ENCODE results near the gene GDF11. TPM values are rescaled to one million over a fixed set of nuclear protein-coding genes. Genes with fewer than 3 reads are reported as not detected.

Gene GDF11
- total RNA-seq (2014; rRNA removed) = 10.0 and 17.3 TPM in 2 replicates
- 21.0 TPM for polyA plus RNA-seq (2012)

DNA sequence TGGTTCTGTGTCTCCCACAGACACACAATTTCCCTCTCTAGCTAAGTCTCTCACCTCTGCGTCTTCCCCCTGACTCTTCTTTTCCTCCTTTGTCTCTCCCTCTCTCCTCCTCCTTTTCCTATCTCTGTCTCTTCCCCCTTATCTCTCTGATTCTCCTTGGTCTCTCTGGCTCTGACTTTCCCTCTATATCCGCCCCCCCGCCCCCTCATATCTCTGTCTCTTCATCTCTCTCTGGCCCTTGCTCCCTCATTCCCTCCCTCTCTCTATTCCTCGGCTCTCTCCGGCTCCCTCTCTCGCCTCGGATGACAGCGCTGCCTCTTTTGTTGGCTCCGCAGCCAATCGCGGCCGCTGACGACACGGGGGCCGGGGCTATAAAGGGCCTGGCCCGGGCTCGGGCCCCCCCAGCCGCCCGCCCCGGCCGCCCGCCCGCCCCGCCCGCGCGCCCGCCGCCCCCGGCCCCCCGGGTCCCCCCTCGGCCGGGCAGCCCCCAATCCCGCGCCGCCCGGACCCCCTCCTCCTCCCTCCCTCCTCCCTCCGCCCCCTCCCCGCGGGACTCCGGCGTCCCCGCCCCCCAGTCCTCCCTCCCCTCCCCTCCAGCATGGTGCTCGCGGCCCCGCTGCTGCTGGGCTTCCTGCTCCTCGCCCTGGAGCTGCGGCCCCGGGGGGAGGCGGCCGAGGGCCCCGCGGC is at the start of gene GDF11:
GDF11 (plus strand) TSS at position 404 of the 687 bp plus-strand sequence; CDS start at position 599, 195 bp downstream.
- peak; percentile 75 for DNase-seq (ENCODE audit: low read depth)

DNA sequence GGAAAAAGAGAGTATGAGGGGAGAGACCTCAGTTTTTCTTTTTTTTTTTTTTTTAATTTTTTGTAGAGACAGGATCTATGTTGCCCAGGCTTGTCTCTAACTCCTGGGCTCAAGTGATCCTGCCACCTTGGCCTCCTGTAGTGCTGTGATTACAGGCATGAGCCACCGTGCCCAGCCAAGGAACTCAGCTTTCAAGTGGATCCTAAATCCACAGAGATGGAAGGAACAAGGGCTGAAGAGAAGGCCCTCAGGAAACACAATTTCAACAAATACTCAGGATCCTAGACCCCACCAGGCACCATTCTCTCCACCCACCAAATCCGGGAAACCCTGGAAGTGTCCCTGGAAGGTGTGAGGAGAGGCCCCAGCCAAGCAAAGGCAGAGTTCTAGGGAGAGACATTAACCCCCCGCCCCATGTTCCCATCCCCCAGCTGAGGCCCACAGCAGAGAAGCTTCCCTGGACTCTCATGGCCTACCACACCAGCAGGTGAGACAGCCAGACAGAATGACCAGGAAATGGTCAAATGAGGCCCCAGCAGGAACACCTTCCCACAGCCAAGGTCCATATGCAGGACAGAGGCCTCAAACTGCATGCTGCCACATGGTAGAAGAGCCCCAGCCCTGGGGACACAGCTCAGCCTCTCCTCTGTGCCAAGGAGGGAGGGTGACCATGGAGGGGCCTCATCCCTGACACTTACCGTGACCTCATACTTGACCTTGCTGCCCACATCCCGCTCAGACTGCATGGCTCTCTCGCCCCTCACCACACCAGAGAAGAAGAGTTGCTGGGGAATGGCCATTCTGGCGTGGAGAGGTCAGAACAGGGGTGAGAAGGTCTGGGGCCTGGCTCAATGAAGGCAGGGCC is 49.4 kb upstream of the GDF11 start:
- no peak for DNase-seq (ENCODE audit: low read depth)

DNA sequence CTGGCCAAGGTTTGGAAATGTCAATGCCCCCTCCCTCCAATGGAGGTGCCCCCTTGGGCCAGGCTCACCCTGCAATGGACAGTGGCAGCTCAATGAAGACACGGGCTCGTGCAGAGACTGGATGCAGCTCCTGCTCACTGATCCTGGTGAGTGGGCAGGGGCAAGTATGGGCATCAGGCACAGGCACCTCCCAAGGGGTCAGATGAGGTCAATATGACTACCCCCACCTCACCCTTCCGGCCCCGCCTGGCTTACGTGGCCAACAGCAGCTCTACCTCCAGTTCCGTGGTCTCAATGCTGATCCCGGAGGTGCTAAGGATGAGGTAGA is 48.8 kb upstream of the GDF11 start:
- no peak for DNase-seq (ENCODE audit: low read depth)

DNA sequence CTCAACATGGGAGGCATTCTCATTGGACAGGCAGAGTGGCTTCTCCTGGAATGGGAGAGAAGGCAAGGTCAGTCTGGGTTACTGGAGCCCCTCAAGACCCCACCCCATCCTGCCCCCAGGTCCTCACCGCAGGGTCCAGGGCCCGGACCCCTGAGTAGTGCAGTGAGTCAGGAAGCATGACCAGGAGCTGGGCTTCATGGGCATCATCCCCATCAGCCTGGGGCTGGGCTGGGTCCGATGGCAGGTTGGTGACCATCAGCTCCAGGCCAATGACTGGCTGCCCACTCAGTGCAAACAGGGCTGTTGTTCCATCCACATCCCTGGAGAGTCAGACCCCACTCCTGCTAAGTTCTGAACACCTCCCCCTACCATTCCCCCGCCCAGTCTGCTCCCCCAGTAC is 48.3 kb upstream of the GDF11 start:
- DNase-seq (ENCODE audit: low read depth) = no peak

DNA sequence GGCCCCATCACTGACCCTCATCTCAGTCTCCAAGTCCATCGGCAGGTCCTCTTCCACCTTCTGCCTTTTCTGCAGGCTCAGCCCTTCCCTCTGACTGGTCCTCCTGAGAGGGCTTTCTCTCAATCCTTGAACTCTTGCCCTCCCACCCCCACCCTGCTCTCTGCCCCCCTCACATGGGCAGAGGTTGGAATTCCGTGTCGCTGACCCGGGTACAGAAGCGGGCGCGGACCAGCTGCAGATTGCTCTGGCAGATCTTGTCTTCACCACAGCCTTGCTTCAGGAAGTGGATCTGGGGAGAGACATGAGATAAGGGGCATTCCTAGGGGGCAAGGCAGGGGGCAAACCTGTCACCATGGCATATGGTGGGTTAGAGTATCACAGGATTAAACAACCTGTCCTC is 47.6 kb upstream of the GDF11 start:
- DNase-seq (ENCODE audit: low read depth) = no peak

DNA sequence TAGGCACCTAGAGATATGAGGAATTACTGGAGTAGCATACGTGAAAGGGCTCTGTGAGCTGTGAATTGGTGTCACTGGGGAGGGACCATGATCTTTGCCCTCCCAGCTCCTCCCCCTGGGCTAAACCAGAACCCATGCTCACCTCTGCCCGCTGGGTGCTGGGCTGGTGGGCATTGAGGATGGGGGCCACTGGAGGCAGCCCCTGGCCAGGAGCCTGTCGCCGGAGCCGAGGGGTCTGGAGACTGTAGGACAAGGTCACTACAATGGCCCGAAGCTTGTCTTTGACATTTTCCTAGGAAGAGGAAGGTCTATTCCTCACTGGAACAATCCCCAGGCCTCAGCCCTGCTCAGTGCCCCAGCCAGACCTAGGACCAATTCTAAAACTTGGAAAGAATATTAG is 46.8 kb upstream of the GDF11 start:
- no peak for DNase-seq (ENCODE audit: low read depth)

DNA sequence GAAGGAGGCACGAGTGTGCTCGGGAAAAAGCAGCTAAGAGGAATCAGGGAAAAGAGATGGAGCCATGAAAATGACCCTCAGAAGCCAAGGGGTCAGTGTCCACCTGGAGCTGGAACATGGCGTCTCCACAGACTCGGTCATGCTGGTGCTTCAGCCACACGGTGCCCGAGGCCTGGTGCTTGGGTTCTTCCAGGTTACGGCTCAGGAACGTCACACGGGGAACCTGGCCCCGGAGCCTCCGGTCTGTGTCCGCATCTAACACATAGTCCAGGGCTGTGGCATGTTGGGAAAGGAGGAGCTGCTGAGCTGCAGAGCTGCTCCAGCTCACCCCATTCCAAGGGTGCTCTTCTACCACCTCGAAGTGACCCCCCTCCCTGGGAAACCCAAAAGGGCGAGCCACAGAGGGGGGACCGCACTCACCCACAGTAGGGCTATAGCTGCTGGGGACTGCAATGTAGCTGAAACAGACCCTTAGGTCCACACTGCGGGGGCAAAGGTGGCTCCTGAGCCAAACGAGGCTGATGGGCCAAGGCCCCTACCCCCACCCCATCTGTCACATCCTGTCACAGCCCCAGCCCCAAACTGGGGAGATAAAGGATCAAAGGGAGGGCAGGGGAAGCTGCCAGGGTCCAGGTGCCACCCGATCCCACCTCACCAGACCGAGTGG is 46.0 kb upstream of the GDF11 start:
- DNase-seq (ENCODE audit: low read depth) = no peak

DNA sequence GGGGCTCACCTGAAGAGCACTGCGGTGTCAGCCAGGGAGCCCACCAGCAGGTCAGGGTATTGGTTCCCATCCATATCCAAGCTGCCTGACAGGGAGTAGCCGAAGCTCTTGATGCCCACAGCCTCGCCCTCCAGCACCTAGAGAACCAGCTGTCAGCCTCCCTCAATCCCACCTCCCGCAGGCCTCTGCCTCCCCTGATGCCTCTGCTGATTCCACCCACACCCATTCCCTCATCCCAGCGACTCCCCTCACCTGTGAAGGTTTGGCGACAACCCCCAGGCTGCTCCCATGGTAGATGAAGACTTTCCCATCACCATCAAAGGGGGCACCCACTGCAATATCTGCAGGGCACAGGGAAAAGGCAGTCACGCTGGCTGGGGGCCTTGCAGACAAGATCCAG is 45.2 kb upstream of the GDF11 start:
- no peak for DNase-seq (ENCODE audit: low read depth)

DNA sequence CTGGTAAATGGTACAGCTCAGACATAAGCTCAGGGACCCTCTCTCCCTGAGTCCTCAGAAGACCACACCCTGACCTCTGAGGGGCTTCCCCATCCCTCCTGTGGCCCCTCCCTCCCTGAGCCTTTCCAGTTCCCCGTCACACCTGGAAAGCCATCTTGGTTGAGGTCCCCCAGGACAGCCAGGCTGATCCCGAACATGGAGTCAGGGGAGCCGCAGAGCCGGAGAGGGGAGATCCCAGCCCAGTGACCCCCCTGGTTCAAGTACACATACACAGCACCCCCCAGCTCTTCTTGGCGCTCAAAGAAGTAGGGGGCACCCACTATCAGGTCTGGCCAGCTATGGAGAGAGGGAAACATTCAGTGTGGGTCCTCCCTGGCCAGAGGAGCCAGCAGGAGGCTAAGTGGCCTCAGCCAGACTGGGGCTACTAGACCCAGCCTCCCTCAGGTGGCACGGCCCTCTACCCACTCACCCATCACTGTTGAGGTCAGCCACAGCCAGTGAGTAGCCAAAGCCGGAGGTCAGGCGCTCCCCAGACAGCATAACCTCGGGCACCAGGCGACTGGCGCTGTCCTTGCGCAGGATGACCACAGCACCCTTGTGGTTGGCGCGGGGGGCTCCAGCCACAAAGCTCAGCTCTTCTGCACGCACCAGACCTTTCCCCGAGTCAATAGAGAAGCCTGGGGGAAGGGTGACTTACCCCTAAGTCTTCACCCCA is 44.5 kb upstream of the GDF11 start:
- no peak for DNase-seq (ENCODE audit: low read depth)

DNA sequence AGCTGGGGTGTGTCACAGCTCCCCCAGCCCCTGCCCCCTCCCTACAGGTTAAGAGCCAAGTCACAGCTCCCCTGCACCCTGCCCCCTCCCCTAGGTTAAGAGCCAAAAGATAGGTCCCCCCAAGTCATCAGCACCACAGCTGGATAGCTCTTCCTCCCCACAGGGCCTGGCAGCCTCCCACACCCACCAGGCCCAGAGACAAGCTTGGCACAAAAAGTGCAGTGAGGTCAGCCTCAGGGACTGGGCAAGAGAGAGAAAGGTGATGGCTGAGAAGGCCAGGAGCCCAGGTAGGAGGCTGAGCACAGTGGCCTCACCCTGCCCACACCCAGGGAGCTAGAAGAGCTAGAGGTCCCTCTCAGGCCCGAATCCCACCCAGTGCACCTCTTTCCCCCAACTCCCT is 44.0 kb upstream of the GDF11 start:
- DNase-seq (ENCODE audit: low read depth) = no peak

DNA sequence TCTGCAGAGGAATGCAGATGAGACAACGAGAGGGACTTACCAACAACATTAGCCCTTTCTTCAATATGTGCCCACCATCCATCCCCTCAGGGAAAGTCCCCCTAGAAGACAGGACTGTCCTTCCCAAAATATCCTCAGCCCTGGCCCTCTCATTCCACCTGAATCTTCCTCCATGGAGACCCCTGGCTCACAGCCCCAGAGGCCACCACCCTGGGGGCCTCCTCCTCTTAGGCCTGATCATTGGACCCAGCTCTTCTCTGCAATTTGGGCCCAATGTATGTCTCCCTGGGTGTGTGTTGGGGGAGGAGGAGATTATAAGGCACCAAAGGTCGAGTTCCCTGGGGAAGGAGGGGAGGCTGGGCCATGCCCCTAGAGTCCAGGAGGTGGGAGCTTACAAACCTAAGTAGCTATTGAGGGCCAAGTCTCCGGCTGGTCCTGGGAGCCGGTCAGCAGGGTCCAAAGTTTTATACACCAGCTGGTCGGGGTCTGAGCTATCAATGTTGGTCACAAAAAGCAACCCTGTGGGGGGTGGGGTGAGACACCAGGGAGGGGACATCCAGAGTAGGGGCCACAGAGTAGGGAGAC is 43.4 kb upstream of the GDF11 start:
- no peak for DNase-seq (ENCODE audit: low read depth)

DNA sequence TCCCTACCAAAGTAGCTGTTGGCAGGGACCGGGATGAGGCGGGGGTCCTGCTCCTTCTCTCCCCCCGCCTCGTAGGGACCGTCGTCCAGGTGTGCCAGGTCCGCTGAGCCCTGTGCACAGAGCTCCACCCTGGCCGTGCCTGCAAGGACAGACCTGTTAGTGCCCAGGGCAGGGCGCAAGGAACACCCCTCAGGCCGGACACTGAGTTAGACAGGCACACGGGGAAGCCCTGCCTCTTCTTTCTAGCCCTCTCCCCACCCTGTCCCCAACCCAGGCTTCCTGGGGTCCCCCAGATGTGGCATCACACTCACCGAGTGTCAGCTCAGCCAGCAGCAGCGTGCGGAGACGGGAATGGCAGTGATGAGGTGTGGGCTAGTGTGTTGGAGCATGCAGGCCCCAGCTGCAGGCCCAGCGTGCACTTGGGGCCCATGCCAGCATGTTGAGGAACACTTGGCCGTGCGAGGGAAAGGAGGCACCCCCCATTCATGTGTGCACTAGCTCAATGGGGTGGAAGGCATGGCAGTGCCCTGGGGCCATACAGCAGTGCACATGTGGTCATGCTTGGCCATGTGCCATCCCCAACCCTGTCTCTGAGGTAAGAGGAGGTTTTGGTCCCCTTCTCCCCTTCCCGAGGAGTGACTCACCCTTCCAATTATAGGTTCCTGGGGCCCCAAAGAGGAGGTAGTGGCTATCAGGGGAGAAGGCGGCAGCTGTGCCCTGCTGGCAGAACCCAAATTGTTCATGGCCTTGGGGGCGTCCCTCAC is 42.5 kb upstream of the GDF11 start:
- DNase-seq (ENCODE audit: low read depth) = peak; percentile 84

DNA sequence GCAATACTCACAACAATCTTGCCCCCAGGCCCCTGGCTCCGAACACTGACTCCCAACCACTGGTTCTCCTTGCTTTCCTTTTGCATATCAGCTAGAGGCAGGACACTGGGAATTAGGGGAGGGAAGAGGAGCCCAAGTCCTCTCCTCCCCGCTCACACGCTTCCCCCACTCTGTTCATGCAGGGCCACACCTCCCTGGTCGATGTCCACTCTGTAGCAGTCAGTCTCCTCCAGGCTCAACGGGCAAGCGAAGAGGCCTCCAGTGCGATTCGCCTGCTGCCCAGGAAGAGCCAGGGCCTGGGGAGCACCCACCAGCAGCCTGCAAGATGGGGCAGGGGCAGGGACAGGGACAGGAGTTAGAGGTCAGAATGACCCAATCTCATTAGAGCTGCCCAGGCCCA is 40.1 kb upstream of the GDF11 start:
- DNase-seq (ENCODE audit: low read depth) = no peak

DNA sequence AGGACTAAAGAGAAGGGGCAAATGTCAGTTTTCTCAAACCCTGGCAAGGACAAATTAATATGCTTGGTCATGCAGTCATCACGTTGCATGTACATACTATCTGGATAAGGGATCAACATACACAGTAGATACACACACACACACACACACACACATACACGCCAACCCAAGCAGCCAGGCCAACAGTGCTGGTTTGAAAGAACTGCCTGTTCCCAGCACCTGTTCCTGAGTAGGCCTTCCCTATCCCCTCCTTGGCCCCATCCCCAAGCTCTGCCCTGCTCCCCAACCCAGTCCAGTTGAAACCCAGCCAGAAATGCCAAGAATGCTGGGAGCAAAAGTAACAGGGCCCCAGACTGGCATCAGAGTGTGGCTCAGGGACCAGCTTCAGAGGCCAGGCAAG is 39.6 kb upstream of the GDF11 start:
- peak; percentile 91 for DNase-seq (ENCODE audit: low read depth)

DNA sequence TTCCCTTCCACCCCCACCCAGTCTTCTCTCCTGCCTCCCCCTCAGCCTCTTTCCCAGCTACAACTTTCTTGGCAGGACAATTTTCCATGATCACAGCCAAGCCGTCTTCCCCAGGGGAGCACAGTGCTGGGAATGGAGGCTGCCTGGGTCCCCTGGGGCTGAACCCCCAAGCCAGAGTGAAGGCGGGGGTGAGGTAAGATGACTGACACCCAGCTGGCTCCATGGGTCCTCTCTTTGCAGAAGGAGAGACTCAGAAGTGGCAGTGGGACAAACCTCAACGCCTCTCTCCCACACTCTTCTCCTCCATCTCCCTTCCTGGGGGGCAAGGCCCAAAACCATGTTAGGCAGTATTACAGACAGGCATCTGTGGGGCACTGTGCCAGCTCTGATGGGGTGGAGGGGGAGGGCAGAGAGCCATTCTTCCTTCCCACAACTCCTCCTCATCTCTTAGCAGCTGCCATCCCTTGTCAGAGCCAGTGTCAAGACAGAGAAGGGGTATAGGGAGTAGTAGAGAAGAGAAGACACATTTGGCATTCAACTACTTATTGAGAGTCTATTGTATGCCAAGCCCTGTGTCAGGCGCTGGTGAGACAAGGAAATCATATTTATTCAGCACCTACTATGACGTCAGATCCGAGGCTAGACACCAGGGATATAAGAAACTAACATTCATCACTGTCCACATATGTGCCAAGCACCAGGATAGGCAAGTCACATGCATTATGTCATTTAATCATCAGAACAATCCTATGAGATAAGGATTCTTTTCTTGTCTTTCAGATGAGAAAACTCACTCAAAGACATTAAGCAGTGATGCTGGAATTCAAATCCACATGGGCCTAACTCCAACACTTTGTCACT is 38.8 kb upstream of the GDF11 start:
- peak; percentile 99 for DNase-seq (ENCODE audit: low read depth)

DNA sequence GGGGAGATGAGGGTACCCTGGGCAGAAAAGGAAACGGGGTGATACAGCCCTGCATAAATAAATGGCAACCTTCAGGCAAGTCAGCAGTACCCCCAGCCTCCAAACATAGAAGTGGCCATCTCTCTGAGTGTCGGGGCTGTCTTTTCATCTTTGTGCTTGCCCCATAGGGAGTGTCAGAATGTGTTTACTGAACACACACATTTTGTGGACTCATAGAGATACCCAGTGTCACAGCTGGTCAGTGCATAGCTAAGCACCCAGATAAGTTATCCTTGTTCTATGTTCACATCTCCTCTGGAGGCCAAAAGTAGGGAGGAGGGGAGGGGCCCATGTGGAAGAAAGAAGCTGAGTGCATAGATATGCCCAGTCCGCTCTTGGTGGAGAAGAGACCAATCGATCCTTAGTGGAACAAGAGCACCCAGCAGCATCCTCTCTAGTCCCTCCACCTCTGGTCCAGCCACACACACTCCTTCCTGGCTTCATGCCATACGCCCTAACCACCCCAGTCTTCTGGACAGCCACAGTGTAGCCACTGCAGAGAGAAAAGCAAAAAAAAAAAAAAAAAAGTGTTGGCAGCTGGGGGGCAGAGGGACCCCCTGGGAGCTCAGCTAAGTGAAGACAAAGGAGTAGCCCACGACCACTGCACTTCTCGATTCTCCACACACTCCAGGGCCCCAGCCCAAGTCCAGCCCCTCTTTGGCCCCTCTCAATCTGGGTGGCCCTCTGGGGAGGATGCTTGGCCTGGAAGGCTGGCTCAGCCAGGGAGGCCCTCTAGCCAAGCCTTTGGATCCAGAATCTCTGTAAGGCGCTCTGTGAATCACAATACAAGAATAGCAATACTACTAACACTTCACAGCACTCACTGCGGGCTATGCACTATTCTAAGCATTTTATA is 37.9 kb upstream of the GDF11 start:
- no peak for DNase-seq (ENCODE audit: low read depth)

DNA sequence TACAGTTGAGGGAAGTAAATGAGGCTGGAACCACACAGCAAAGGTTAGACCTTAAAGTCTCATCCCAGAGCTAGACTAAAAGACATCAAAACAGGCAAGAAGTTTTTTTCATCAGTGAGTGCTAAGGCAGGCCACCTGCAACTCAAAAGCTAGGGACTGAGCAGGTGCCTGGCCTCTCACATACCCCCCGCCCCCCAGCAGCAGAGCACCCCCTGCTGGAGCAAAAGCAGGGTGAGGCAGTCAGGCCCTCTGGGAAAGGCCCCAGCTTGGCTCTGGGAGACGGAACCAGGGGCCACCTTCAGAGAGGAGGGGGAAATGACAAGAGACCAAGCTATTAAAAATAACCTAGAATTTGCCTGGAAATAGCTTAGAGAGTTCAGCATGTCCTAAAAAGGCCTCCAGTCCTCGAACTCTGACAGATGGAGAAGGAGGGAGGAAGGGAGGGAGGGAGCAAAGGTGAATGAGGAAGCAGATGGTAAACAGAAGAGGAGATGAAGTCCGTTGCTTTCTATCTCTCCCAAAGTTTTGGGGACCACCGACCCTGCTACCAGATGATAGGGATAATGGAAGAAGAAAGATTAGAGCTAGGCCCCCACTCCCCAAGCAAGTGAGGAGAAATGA is 37.0 kb upstream of the GDF11 start:
- peak; percentile 60 for DNase-seq (ENCODE audit: low read depth)

DNA sequence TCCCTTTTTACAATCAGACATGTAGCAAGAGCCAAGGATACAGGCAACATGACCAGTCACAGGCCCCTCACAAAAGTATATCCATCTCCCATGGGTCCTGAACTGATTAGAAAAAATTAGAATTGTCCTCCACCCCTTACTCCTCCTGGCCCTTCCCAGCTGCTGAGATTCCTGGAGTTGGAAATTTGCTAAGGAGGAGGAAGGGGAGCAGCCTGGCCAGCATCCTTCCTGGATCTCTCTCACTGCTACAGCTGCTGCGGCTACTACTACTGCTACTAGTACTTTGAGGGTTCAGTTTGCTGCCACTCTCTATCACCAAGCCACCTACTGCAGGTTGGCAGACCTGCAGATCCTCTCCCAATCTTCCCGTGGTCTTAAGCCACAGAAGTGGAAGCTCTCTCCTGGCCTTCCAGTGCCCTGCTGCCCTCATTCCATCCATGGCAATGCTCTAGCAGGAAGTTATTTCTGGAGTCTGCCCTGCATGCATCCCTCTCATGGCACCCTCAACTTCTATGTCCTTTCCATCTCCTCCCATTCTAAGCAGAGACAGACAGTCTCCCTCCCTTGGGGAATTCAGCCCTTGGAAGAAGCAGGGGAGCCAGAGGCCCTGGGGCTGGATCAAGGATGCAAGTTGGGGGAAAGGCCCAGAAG is 36.2 kb upstream of the GDF11 start:
- DNase-seq (ENCODE audit: low read depth) = no peak
